HuH-7 (cell line): ENCODE measurements around the gene TAS2R40.

ENCODE experiments used
- DNase-seq: peaks from one replicate; pipeline ENCODE4 v3.0.0; 2011; ENCODE audit warnings: low spot score

The TAS2R40 gene

GRCh38 chr7:143223784-143224183 is 1.9 kb downstream of the TAS2R40 start:
- DNase-seq, result no peak

- DNase-seq, result no peak
These were observed 3.2 kb downstream of the TAS2R40 start for GRCh38 chr7:143225047-143225446.

- no peak for DNase-seq
These were observed 6.0 kb downstream of the TAS2R40 start for GRCh38 chr7:143227806-143228205.

GRCh38 chr7:143229054-143229790 is 7.4 kb downstream of the TAS2R40 start:
- no peak for DNase-seq

- DNase-seq, result no peak
These were observed 9.0 kb downstream of the TAS2R40 start for GRCh38 chr7:143230602-143231457.

- no peak for DNase-seq
These were observed 12.1 kb downstream of the TAS2R40 start for GRCh38 chr7:143233816-143234532.

- no peak for DNase-seq
These were observed 12.7 kb downstream of the TAS2R40 start for GRCh38 chr7:143234533-143234875.

GRCh38 chr7:143235561-143235960 is 13.7 kb downstream of the TAS2R40 start:
- no peak for DNase-seq

- DNase-seq, result no peak
These were observed 14.7 kb downstream of the TAS2R40 start for GRCh38 chr7:143236408-143236990.

GRCh38 chr7:143237366-143237765 is 15.5 kb downstream of the TAS2R40 start:
- DNase-seq, result no peak

- no peak for DNase-seq
These were observed 16.6 kb downstream of the TAS2R40 start for GRCh38 chr7:143238289-143238980.

- DNase-seq, result no peak
These were observed 18.0 kb downstream of the TAS2R40 start for GRCh38 chr7:143239813-143240212.

- DNase-seq, result peak; percentile 27
These were observed 18.7 kb downstream of the TAS2R40 start for GRCh38 chr7:143240291-143241168.

GRCh38 chr7:143242306-143242705 is 20.5 kb downstream of the TAS2R40 start:
- no peak for DNase-seq

- peak; percentile 25 for DNase-seq
These were observed 21.3 kb downstream of the TAS2R40 start for GRCh38 chr7:143243111-143243510.

GRCh38 chr7:143243614-143244013 is 21.8 kb downstream of the TAS2R40 start:
- no peak for DNase-seq

GRCh38 chr7:143244321-143244720 is 22.5 kb downstream of the TAS2R40 start:
- DNase-seq, result no peak

GRCh38 chr7:143245123-143245522 is 23.3 kb downstream of the TAS2R40 start:
- DNase-seq, result no peak

GRCh38 chr7:143247372-143247771 is 25.5 kb downstream of the TAS2R40 start:
- DNase-seq, result no peak

- peak; percentile 64 for DNase-seq
These were observed 27.0 kb downstream of the TAS2R40 start for GRCh38 chr7:143248761-143249354.
